K562 (cell line): ENCODE results near the gene LTBP1. TPM values are rescaled to one million over a fixed set of nuclear protein-coding genes. Genes with fewer than 3 reads are reported as not detected.

Experiments used
- ATAC-seq: fragments of 200-7000 bp; cut with Tn5 transposase; 3 replicates; pipeline ENCODE4 v1.9.1; 2020; ENCODE audit warnings: moderate library complexity
- BruUV-seq: library from RNA; stranded (reverse); fragments of 400-500 nt; replicated peaks from 2 replicates; lab custom pipeline; 2021; lab: Mats Ljungman, UMichigan
- CTCF ChIA-PET: fragments of 300-600 bp; formaldehyde crosslinking; extraction: SDS; loops from one replicate; lab custom pipeline; 2021; ENCODE audit warnings: low intra/inter-chr PET ratio; lab: Yijun Ruan, JAX
- POLR2A ChIA-PET: fragments of 300-600, 350-650 bp; sonication (Branson Sonifier 250); formaldehyde crosslinking; extraction: SDS; loops from one replicate; lab custom pipeline; 2021; ENCODE audit warnings: antibody characterized with exemption, inconsistent platforms; lab: Yijun Ruan, JAX
- DNase-seq, 4 experiments: peaks; one replicate each; pipeline versions ENCODE4 v3.0.0 to v3.0.0-alpha.2; 2011 to 2018; ENCODE audit warnings: low spot score in 3 of 4, mixed read lengths in 3 of 4; ENCODE audit errors: extremely low read depth in 1 of 4
- FAIRE-seq: peaks from 2 replicates; lab custom pipeline; 2011; peaks lifted over from hg19 to GRCh38; lab: Jason Lieb, UNC
- H2AFZ ChIP-seq: 2 replicates; pipeline ENCODE4 v1.6.0; 2011; ENCODE audit warnings: low read depth, low read length, control low read depth, inconsistent platforms
- H3K27ac ChIP-seq: fragments of 200-600 bp; 3 replicates; pipeline ENCODE4 v1.8.0; 2011; ENCODE audit warnings: low read depth, mild to moderate bottlenecking, control low read depth, inconsistent platforms, low read length, moderate library complexity, mixed read lengths; ENCODE audit errors: extremely low read depth
- H3K27me3 ChIP-seq, 2 experiments: fragments of 300-600 bp in 1 of 2; 2 replicates in 1 of 2; 3 replicates in 1 of 2; pipeline versions ENCODE4 v1.6.0 to v1.8.0; 2011; ENCODE audit warnings: inconsistent platforms in 2 of 2, low read length in 2 of 2, mild to moderate bottlenecking in 1 of 2, mixed read lengths in 1 of 2, moderate library complexity in 1 of 2; ENCODE audit not compliant: control insufficient read depth in 2 of 2, insufficient read depth in 2 of 2
- H3K36me3 ChIP-seq: fragments of 300-600 bp; 3 replicates; pipeline ENCODE4 v1.8.0; 2011; ENCODE audit warnings: mild to moderate bottlenecking, low read length, inconsistent platforms; ENCODE audit not compliant: control insufficient read depth, insufficient read depth
- H3K4me1 ChIP-seq, 2 experiments: fragments of 200-600 bp in 1 of 2; replicated peaks in 1 of 2; 2 replicates in 1 of 2; 3 replicates in 1 of 2; pipeline versions ENCODE4 v1.5.1 to v1.8.0; 2011; ENCODE audit warnings: inconsistent platforms in 2 of 2, low read length in 2 of 2, mild to moderate bottlenecking in 1 of 2, mixed read lengths in 1 of 2, moderate library complexity in 1 of 2; ENCODE audit not compliant: control insufficient read depth in 2 of 2, insufficient read depth in 2 of 2
- H3K4me2 ChIP-seq: 2 replicates; pipeline ENCODE4 v1.6.1; 2011; ENCODE audit warnings: low read length, control low read depth, inconsistent platforms, mixed read lengths; ENCODE audit not compliant: insufficient read depth
- H3K4me3 ChIP-seq: fragments of 200-600 bp; sonication (generic), shearing (Covaris generic); 2 replicates; pipeline ENCODE4 v1.5.1; 2016; ENCODE audit warnings: control low read depth, inconsistent platforms
- H3K79me2 ChIP-seq: fragments of 200-600 bp; 3 replicates; pipeline ENCODE4 v1.8.0; 2011; ENCODE audit warnings: low read length, inconsistent platforms; ENCODE audit not compliant: control insufficient read depth, insufficient read depth
- H3K9ac ChIP-seq, 2 experiments: 2 replicates each; pipeline versions ENCODE4 v1.6.0 to v1.6.1; 2011; ENCODE audit warnings: low read depth in 2 of 2, low read length in 2 of 2, control low read depth in 1 of 2, inconsistent platforms in 1 of 2, mild to moderate bottlenecking in 1 of 2, mixed read lengths in 1 of 2; ENCODE audit not compliant: insufficient read depth in 1 of 2
- H3K9me1 ChIP-seq: one replicate; pipeline ENCODE4 v1.6.0; 2011; ENCODE audit warnings: inconsistent platforms, mild to moderate bottlenecking, low read length, moderate library complexity; ENCODE audit not compliant: control insufficient read depth, insufficient read depth
- H3K9me3 ChIP-seq: replicated peaks from 2 replicates; pipeline ENCODE4 v1.5.1; 2011; ENCODE audit warnings: low read depth, low read length, inconsistent platforms; ENCODE audit not compliant: control insufficient read depth, insufficient read depth
- H4K20me1 ChIP-seq: replicated peaks from 2 replicates; pipeline ENCODE4 v1.6.1; 2011; ENCODE audit warnings: low read length, inconsistent platforms, mixed read lengths; ENCODE audit not compliant: control insufficient read depth, insufficient read depth
- CUX1 ChIP-seq: fragments of 200-800 bp; sonication (Bioruptor generic); IDR thresholded peaks from 2 replicates; pipeline ENCODE4 v1.6.1; 2016; ENCODE audit warnings: missing genetic modification characterization, missing compliant biosample characterization
- DEAF1 ChIP-seq: fragments of 450-650 bp; formaldehyde crosslinking; IDR thresholded peaks from 2 replicates; pipeline ENCODE4 v1.4.0; 2020; ENCODE audit warnings: mild to moderate bottlenecking, moderate library complexity
- DPF2 ChIP-seq: fragments of 450-650 bp; IDR thresholded peaks from 2 replicates; pipeline ENCODE4 v1.6.1; 2016
- FOSL1 ChIP-seq: fragments of 200-800 bp; sonication (Bioruptor generic); conservative IDR thresholded peaks from 2 replicates; pipeline ENCODE4 v1.6.1; 2016; ENCODE audit warnings: missing genetic modification characterization, missing compliant biosample characterization
- L3MBTL2 ChIP-seq: fragments of 450-650 bp; IDR thresholded peaks from 2 replicates; pipeline ENCODE4 v1.6.1; 2016; ENCODE audit warnings: mild to moderate bottlenecking, moderate library complexity
- PML ChIP-seq: IDR thresholded peaks from 2 replicates; pipeline ENCODE4 v1.6.1; 2012; ENCODE audit warnings: low read length, inconsistent platforms
- POLR3G ChIP-seq: IDR thresholded peaks from 2 replicates; pipeline ENCODE4 v1.6.1; 2011; ENCODE audit not compliant: insufficient read length, insufficient replicate concordance; ENCODE audit errors: extremely low read depth
- RBM22 ChIP-seq: fragments of 200-400 bp; formaldehyde crosslinking; IDR thresholded peaks from 2 replicates; pipeline ENCODE4 v1.6.1; 2018; ENCODE audit warnings: low read length, low read depth; ENCODE audit not compliant: poor library complexity, severe bottlenecking
- ZNF655 ChIP-seq: fragments of 250-450 bp; sonication (Bioruptor Pico); IDR thresholded peaks from 2 replicates; pipeline ENCODE4 v1.5.0; 2021
- WGBS: fragments of 100-300 bp; shearing (Covaris generic); methylation state at CpG from one replicate; pipeline ENCODE4 v1.1.6; 2016; ENCODE audit warnings: low coverage, mixed read lengths; ENCODE audit not compliant: insufficient coverage; ENCODE audit errors: missing lambda C conversion rate; 5-methylcytosine and 5-hydroxymethylcytosine counted together
- in situ Hi-C: fragments of 300-500 bp; cut with MboI; formaldehyde crosslinking; loops from 4 replicates; pipeline ENCODE4 v1.15.0; 2018; ENCODE audit warnings: inconsistent platforms, mixed read lengths
- intact Hi-C: fragments of 100-400 bp; cut with micrococcal nuclease; formaldehyde crosslinking; loops from 2 replicates; pipeline ENCODE4 v1.14.2; 2022
- polyA plus RNA-seq, 8 experiments: library from polyadenylated mRNA; depleted of rRNA in 4 of 8; stranded (reverse) in 5 of 8; unstranded in 3 of 8; fragments of >200 nt; fragmentation: Nextera tagmentation in 2 of 8; fragmentation: Illumina TruSeq in 1 of 8; extraction: Ambion mirVana in 2 of 8; extraction: Trizol in 1 of 8; gene quantifications; 2 replicates each; pipeline versions ENCODE4 v1.2.1 to v1.2.3, GENCODE V29; 2011 to 2014; ENCODE audit warnings: inconsistent platforms in 1 of 8, missing spikeins in 1 of 8
- total RNA-seq, 7 experiments: library from RNA; depleted of rRNA in 6 of 7; stranded (reverse); fragments of >200 nt in 6 of 7; fragmentation: Illumina TruSeq in 2 of 7; extraction: Trizol in 2 of 7; gene quantifications; 2 replicates each; pipeline versions ENCODE4 v1.2.1 to v1.2.3, GENCODE V29; 2011 to 2021; ENCODE audit warnings: low replicate concordance in 1 of 7

LTBP1 gene
- total and polyA plus RNA-seq, 9 of the 15 experiments (the other 6 are each of a cell fraction or from before 2014, with no cell fraction given), result 3.6 to 16.4 (median 8.5) TPM

DNA sequence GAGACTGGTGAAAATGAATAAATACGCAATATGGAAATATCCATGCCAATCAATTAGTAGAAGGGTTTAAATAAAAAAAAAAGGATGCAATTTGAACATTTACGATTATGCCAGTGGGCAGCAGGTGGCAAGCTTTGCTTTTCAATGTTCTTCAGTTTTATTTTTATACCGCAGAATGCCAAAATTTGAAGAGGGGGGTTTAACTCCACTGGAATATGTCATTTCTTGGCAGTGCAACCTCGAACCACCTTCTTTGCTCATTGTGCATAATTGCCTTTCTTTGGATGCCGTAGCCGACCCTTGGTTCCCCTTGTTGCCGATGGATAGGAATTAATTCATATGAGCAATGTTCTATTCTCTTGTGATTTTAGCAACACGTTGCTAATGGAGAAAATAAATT is 88.0 kb downstream of the LTBP1 start (continued):
- TF ChIP-seq ZNF655 (no peak), L3MBTL2 (no peak), FOSL1 (tag) (no peak)
- TF ChIP-seq, all 486 proteins: peak for 4

DNA sequence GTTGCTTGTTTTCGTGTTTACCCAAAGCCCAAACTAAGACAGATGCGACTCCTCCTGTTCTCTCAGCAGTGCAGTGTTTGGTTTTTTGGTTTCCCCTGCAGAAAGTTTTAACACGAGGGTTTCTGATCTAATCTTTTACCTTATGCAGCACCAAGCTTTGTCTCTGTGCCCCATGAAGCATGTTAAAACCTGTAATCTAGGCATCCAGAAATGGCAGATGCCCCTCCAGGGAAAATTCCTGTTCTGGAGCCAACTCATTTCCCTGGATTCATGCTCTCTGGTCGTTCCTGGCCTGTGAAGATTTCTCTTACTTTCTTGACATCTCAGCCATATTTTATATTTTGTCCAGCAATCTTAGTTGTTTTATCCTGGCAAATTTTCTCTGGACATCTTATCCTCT is 91.5 kb downstream of the LTBP1 start:
- DNase-seq, result no peak
- H3K9me3 ChIP-seq, result no peaks in the 10 kb centered on the region
- H4K20me1 ChIP-seq, result no peaks in the 10 kb centered on the region
- H2AFZ ChIP-seq, result no peak overlapping the region
- H3K4me2 ChIP-seq, result no peak overlapping the region
- in situ Hi-C loops (no loop called here), intact Hi-C loops (loop anchor here (5.0 kb wide), 1 partner anchor 544 kb away; no protein-coding TSS in a partner anchor)
- no TSS peak for BruUV-seq
- H3K4me3 ChIP-seq, result no peak overlapping the region
- ATAC-seq, result no peak
- no peaks in the 10 kb centered on the region for H3K4me1 ChIP-seq
- H3K79me2 ChIP-seq, result no peaks in the 10 kb centered on the region
- ChIA-PET CTCF (interaction anchor here (0.6 kb wide), 1 partner anchor 149 kb away, joined by 6 read pairs; no protein-coding TSS in a partner anchor), POLR2A (no interaction called here)
- H3K27ac ChIP-seq, result no peak overlapping the region
- no peak overlapping the region for H3K9ac ChIP-seq
- H3K36me3 ChIP-seq, result no peaks in the 10 kb centered on the region
- no peaks in the 10 kb centered on the region for H3K9me1 ChIP-seq
- no peak for FAIRE-seq
- H3K27me3 ChIP-seq, result peaks cover 0 to 8% of the 10 kb centered on the region in 2 experiments; a peak in 1 of 5 replicates
- WGBS, result 26% methylated on average over 4 of the region's 4 CpGs
- no peak for TF ChIP-seq PML
- TF ChIP-seq CUX1, result no peak
- TF ChIP-seq POLR3G, result no peak
- no peak for TF ChIP-seq DEAF1 (CRISPR knock-in tag)
- no peak for TF ChIP-seq RBM22
- no peak for TF ChIP-seq DPF2
